Central memory CD8-positive, alpha-beta T cell (primary cell): ENCODE measurements around the gene OXA1L.
A peak's percentile ranks its signal among the peaks of the same experiment; 100 is the strongest.
"Not testable (repeated sequence)": the region's sequence is repeated elsewhere in the genome, so short reads cannot be mapped to it uniquely, and the experiment has no call there.

Experiments used
- ATAC-seq: fragments of 150-1000 bp; cut with Tn5 transposase; replicated peaks from 2 replicates; pipeline ENCODE4 v1.10.0; 2022; ENCODE audit warnings: mild to moderate bottlenecking, moderate FRiP score, moderate number of reproducible peaks; ENCODE audit not compliant: poor library complexity, severe bottlenecking; ENCODE audit errors: extremely low read depth
- DNase-seq, 2 donors: peaks; one replicate each; pipeline ENCODE4 v3.0.0; 2021; ENCODE audit warnings: low spot score in 2 of 2
- H3K27ac Mint-ChIP-seq: one replicate; pipeline ENCODE4 v1.8.0; 2022; ENCODE audit warnings: low read depth, mild to moderate bottlenecking, moderate library complexity, mixed read lengths
- H3K27me3 Mint-ChIP-seq: one replicate; pipeline ENCODE4 v1.8.0; 2022; ENCODE audit warnings: mixed read lengths
- H3K36me3 Mint-ChIP-seq: one replicate; pipeline ENCODE4 v1.8.0; 2022; ENCODE audit warnings: mild to moderate bottlenecking, moderate library complexity, mixed read lengths; ENCODE audit not compliant: insufficient read depth
- H3K4me1 Mint-ChIP-seq: one replicate; pipeline ENCODE4 v1.8.0; 2022; ENCODE audit warnings: mixed read lengths
- H3K4me3 Mint-ChIP-seq: one replicate; pipeline ENCODE4 v1.8.0; 2022; ENCODE audit warnings: mild to moderate bottlenecking, moderate library complexity, mixed read lengths
- H3K9me3 Mint-ChIP-seq: one replicate; pipeline ENCODE4 v1.8.0; 2022; ENCODE audit warnings: mixed read lengths

Gene OXA1L

DNA sequence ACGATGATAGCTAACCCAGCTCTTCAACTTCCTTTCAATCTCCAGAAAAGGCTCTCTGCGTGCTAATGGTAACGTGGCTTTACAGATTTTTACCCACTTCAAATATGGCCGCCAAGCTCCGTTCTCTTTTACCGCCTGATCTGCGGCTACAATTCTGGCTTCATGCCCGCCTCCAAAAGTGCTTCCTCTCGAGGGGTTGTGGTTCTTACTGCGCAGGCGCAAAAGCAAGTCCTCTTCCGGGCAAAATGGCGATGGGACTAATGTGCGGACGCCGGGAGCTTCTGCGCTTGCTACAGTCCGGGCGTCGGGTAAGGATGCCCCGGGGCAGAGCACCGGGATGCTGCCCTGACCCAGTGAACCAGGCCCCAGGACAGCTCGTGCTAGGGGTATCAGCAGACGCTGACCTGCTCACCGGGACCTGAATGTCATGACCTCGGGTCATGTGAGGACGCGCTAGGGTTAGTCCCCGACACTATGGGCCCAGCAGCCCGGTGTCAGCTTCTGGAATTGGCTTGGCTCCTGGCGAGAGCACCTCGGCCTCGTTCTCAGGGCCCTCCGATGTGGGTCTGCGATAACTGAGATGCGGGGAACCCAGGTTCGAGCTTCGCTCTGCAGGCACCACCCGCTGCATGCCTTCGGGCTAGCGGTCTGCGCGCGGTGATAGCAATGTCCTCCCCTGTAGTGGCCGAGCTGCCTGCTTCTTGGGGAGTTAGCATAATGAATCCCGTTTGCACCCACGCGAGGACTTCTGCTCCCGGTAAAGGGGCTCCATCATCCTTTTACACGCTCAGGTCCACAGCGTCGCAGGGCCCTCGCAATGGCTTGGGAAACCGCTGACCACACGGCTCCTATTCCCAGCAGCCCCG, at the start of gene OXA1L:
TSS of gene OXA1L (plus strand) at position 232 of the 866 bp plus-strand sequence. CDS start at position 246, 14 bp downstream.
- ATAC-seq (peak; percentile 94), DNase-seq (peak; percentile 86 to 95)
- peaks cover 34% of the 10 kb centered on the region for H3K4me1 Mint-ChIP-seq
- H3K9me3 Mint-ChIP-seq, result no peaks in the 10 kb centered on the region
- H3K27ac Mint-ChIP-seq, result peak within 1 kb of the TSS; percentile 83
- H3K4me3 Mint-ChIP-seq, result peak within 1 kb of the TSS; percentile 84
- peaks cover 37% of the 10 kb centered on the region for H3K36me3 Mint-ChIP-seq
- no peaks in the 10 kb centered on the region for H3K27me3 Mint-ChIP-seq

DNA sequence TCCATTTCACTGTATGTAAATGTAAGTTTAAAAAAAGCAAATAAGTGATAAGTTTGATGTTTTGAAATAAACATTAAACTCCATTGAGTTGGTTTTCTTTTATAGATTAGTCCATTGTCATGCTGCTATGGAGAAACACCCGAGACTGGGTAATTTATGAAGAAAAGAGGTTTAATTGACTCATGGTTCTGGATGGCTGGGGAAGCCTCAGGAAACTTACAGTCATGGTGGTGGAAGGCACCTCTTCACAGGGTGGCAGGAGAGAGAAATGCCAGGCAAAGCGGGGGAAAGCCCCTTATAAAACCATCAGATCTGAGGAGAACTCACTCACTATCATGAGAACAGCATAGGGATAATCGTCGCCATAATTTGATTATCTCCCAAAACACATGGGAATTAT, 48.4 kb upstream of the OXA1L start:
- H3K9me3 Mint-ChIP-seq, result no peaks in the 10 kb centered on the region
- peaks cover under 1% of the 10 kb centered on the region for H3K36me3 Mint-ChIP-seq
- no peak overlapping the region for H3K4me3 Mint-ChIP-seq
- H3K4me1 Mint-ChIP-seq, result peaks cover 5% of the 10 kb centered on the region
- no peak for DNase-seq
- ATAC-seq, result no peak
- H3K27ac Mint-ChIP-seq, result no peak overlapping the region
- peaks cover 19% of the 10 kb centered on the region for H3K27me3 Mint-ChIP-seq

DNA sequence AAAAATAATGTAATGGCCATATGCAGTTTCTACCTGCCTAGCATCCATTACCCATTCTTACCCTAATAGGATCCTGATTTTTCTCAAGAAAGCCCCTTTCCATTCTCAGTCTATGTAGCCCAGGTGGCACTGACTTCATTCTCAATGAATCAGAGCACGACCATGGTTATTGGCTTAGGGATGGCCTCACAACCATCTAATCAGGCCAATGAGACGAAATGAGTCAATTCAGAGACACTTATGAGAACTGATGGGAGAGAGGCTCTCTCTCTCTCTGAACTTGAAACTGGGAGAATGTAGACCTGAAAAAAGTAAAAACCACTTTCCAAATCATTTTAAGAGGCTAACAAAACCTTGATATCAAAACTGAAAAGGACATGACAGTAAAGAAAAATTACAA, 45.3 kb upstream of the OXA1L start:
- DNase-seq (no peak), ATAC-seq (no peak)
- Mint-ChIP-seq H3K27ac (no peak overlapping the region), H3K4me1 (no peaks in the 10 kb centered on the region), H3K9me3 (no peaks in the 10 kb centered on the region), H3K36me3 (no peaks in the 10 kb centered on the region), H3K4me3 (no peak overlapping the region), H3K27me3 (peaks cover 9% of the 10 kb centered on the region)

DNA sequence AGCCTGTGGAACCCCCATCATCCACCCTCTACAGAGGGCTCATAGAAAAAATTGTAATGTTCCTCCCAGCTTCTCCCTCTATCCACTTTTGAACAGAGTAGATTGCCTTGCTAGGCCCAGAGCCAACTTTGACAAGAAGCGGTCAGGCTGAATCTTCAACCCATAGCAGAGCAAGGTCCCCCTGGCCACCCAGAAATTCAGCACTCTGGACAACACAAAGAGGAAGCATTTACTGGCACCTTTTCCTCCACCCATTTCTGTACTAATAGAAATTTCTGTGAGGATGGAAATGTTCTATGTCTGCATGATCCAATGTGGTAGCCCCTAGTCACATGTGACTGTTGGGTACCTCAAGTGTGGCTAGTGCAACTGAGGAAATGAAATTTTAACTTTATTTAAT, 42.7 kb upstream of the OXA1L start:
- DNase-seq (no peak), ATAC-seq (no peak)
- no peaks in the 10 kb centered on the region for H3K36me3 Mint-ChIP-seq
- no peaks in the 10 kb centered on the region for H3K9me3 Mint-ChIP-seq
- no peaks in the 10 kb centered on the region for H3K4me1 Mint-ChIP-seq
- no peak overlapping the region for H3K4me3 Mint-ChIP-seq
- no peak overlapping the region for H3K27ac Mint-ChIP-seq
- H3K27me3 Mint-ChIP-seq, result no peaks in the 10 kb centered on the region

DNA sequence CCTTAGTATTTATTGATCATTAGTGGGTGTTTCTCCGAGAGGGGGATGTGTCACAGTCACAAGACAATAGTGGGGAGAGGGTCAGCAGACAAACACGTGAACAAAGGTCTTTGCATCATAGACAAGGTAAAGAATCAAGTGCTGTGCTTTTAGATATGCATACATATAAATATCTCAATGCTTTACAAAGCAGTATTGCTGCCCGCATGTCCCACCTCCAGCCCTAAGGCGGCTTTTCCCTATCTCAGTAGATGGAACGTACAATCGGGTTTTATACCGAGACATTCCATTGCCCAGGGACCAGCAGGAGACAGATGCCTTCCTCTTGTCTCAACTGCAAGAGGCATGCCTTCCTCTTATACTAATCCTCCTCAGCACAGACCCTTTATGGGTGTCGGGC, 41.6 kb upstream of the OXA1L start:
- ATAC-seq, H3K27ac Mint-ChIP-seq, H3K27me3 Mint-ChIP-seq, H3K9me3 Mint-ChIP-seq, DNase-seq, H3K4me1 Mint-ChIP-seq, H3K4me3 Mint-ChIP-seq, H3K36me3 Mint-ChIP-seq: not testable (repeated sequence)

DNA sequence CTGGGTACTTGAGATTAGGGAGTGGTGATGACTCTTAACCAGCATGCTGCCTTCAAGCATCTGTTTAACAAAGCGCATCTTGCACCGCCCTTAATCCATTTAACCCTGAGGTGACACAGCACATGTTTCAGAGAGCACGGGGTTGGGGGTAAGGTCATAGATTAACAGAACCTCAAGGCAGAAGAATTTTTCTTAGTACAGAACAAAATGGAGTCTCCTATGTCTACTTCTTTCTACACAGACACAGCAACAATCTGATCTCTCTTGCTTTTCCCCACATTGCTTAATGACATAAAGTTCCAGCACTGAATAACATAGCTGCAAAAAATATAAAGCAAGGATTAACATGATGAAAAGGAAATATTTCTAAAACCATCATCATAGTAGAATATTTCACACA, 41.1 kb upstream of the OXA1L start:
- not testable (repeated sequence) for H3K36me3 Mint-ChIP-seq, H3K27me3 Mint-ChIP-seq, ATAC-seq, H3K4me3 Mint-ChIP-seq, H3K9me3 Mint-ChIP-seq, H3K4me1 Mint-ChIP-seq, DNase-seq, H3K27ac Mint-ChIP-seq

DNA sequence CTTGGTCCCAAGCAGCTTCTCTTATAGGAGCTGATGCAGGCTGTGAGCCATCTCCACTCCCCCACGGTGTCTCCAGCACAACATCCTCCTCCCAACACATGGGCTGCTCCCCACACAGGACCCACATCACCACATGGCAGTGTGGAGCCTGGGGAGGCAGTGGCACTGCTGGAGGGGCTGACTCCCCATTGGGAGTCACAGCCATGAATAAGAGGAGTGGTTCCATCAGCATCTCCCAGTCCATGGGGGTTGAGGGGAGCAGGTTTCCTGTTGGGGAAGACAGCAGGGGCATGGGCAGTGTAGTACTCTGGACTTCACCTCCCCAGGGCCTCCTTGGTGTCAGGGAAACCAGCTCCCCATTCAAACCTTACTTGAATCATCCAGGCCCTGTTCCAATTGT, 40.5 kb upstream of the OXA1L start:
- H3K9me3 Mint-ChIP-seq, result no peaks in the 10 kb centered on the region
- no peaks in the 10 kb centered on the region for H3K4me1 Mint-ChIP-seq
- DNase-seq, result no peak
- H3K27me3 Mint-ChIP-seq, result no peaks in the 10 kb centered on the region
- no peak for ATAC-seq
- H3K27ac Mint-ChIP-seq, result no peak overlapping the region
- H3K4me3 Mint-ChIP-seq, result no peak overlapping the region
- no peaks in the 10 kb centered on the region for H3K36me3 Mint-ChIP-seq

DNA sequence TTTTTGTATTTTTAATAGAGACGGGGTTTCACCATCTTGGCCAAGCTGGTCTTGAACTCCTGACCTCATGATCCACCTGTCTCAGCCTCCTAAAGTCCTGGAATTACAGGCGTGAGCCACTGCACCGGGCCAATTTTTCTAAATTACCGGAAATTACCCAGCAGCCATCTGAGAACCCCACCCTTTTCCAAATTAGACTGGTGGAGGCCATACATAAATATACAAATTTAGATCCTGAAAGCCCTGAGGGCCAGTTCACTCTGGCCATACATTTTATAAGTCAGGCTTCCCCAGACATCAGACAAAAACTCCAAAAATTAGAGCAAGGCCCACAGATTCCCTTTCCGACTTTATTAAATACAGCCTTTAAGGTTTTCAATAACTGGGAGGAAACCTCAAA, 34.4 kb upstream of the OXA1L start:
- H3K36me3 Mint-ChIP-seq, H3K9me3 Mint-ChIP-seq, ATAC-seq, H3K27me3 Mint-ChIP-seq, H3K27ac Mint-ChIP-seq, H3K4me1 Mint-ChIP-seq, H3K4me3 Mint-ChIP-seq, DNase-seq: not testable (repeated sequence)

DNA sequence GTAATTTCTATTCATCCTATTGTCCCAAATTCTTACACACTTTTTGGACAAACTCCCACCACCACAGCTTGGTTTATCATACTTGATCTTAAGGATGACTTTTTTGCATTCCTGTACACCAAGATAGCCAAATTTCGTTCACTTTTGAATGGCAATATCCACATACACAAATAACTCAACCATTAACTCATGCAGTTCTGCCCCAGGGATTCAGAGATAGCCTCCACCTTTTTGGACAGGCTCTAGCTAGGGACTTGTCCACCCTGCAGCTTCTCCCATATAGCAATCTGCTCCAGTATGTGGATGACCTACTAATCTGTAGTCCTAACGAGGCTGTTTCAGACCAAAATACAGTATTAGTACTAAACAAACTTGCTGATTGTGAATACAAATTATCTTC, 32.7 kb upstream of the OXA1L start:
- ATAC-seq, result no peak
- DNase-seq, result no peak
- Mint-ChIP-seq H3K4me3 (no peak overlapping the region), H3K4me1 (no peaks in the 10 kb centered on the region), H3K27me3 (peaks cover 14% of the 10 kb centered on the region), H3K36me3 (peaks cover 1% of the 10 kb centered on the region), H3K9me3 (no peaks in the 10 kb centered on the region), H3K27ac (no peak overlapping the region)

DNA sequence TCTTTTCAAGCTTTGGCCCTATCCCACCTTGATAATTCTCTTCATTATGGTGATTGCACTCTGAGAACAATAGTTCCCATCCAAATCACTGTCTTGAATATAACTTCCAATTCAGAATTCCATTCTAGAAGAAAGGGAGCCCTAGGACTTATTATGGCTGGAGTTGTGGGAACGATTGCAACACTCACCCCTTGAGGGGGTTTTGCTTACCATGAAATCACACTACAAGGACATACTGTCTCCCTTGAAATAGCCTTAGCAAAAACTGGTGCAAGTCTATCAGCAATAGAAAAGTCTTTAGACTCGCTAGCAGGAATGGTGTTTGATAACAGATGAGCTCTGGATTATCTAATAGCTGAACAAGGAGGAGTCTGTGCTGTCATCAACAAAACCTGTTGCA, 31.4 kb upstream of the OXA1L start:
- DNase-seq (no peak), ATAC-seq (no peak)
- Mint-ChIP-seq H3K36me3 (peaks cover 1% of the 10 kb centered on the region), H3K27me3 (peaks cover 17% of the 10 kb centered on the region), H3K4me1 (no peaks in the 10 kb centered on the region), H3K4me3 (no peak overlapping the region), H3K27ac (no peak overlapping the region), H3K9me3 (no peaks in the 10 kb centered on the region)

DNA sequence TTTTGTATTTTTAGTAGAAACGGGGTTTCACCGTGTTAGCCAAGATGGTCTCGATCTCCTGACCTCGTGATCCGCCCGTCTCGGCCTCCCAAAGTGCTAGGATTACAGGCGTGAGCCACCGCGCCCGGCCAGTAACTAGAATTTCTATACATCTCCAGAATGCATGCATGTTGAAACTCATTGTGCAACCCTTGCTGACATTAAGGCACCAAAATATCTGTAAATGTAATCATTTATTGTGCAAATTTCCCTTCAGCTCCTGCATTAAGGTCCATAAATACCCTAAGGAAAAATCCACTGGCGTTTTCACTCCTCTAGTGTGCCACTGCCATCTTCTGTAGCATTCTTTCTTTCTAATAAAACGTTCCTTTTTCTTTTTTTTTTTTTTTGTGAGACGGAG, 30.1 kb upstream of the OXA1L start:
- H3K27me3 Mint-ChIP-seq, result peaks cover 23% of the 10 kb centered on the region
- not testable (repeated sequence) for H3K27ac Mint-ChIP-seq, H3K4me1 Mint-ChIP-seq, H3K36me3 Mint-ChIP-seq, DNase-seq, ATAC-seq, H3K4me3 Mint-ChIP-seq, H3K9me3 Mint-ChIP-seq

DNA sequence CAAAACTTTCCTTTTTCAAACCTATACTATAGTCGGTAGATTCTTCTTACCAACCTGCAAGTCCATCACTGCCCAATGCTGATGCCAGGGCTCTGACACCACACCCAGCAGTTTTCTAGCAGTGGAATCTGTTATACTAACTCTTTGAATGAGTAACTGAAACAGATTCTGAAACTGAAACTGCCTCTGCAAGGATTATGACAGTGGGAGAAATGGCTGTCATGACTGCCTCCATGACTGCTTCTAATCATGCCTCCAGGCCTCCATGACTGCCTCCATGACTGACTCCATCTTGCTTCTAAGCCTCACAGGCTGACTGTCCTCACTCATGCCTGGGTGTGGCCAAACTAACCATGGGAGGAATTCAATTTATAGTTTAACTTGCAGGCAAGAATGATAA, 29.4 kb upstream of the OXA1L start:
- peaks cover 30% of the 10 kb centered on the region for H3K27me3 Mint-ChIP-seq
- DNase-seq, result no peak
- H3K9me3 Mint-ChIP-seq, result no peaks in the 10 kb centered on the region
- no peak for ATAC-seq
- H3K4me1 Mint-ChIP-seq, result no peaks in the 10 kb centered on the region
- H3K27ac Mint-ChIP-seq, result no peak overlapping the region
- no peak overlapping the region for H3K4me3 Mint-ChIP-seq
- H3K36me3 Mint-ChIP-seq, result no peaks in the 10 kb centered on the region

DNA sequence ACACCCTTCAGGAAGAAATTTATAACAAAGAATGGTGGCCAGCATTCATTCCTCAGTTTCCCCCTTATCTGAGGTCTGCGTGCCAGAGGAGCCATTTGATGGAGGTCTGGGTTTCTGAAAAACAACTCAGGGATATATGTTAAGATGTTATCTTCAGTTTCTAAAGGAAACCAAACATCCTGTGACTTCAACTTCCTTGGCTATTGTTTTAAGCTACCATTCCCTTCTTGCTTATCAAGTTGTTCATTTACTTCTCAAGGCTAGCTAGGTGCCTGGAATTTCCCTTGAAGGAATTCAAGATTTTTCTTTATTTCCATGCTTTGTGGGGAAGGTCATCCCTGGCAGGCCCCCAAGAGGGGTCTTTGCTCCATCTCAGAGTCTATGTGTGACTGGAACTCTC, 27.1 kb upstream of the OXA1L start:
- H3K4me3 Mint-ChIP-seq, result no peak overlapping the region
- ATAC-seq, result no peak
- H3K4me1 Mint-ChIP-seq, result no peaks in the 10 kb centered on the region
- DNase-seq, result no peak
- H3K9me3 Mint-ChIP-seq, result no peaks in the 10 kb centered on the region
- peaks cover 44% of the 10 kb centered on the region for H3K27me3 Mint-ChIP-seq
- H3K27ac Mint-ChIP-seq, result no peak overlapping the region
- H3K36me3 Mint-ChIP-seq, result no peaks in the 10 kb centered on the region
